ENCODE data around the gene GTPBP3. TPM values are rescaled to one million over a fixed set of nuclear protein-coding genes. Genes with fewer than 3 reads are reported as not detected.

The GTPBP3 gene
- total RNA-seq, 1 experiment from 2014 or later, result 73.0 TPM

DNA sequence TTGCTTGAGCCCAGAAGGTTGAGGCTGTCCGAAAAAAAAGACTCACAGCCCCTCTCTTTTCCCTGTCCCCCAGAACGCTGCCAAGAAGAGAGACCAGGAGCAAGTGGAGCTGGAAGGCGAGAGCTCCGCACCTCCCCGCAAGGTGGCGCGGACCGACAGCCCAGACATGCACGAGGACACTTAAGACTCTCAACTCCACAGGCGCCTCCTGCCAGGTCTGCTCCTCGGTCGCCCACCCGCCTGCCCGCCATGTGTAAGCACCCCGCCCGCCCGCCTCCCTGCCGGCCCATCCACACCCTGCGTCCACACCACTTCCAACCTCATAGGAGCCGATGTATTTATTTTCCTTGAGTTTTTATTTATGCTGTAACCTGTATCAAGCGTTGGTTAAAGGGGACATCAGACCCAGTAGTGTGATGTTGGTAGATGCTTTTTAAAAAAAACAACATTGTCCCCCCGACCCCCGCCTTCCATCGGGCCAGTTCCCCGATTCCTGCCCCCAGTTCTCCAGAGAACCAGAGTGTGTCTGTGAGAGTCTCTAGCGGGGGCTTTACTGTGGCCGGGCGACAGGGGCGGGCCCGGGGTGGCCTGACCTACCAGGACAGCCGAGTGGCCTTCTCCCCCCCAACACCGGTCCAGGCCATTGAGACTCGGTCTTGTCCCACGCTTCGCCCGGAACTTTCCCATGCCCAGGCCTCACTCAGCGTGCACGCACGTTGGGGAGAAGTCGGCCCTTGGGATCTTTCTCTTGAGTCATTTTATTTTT is 17.7 kb upstream of the GTPBP3 start (continued):
- TF ChIP-seq SRF (IDR thresholded peaks at IDR 0.05; ENCODE audit: low read depth) (no peak), ZBTB33 (IDR thresholded peaks at IDR 0.05; ENCODE audit: extremely low read depth, insufficient replicate concordance, low read length) (no peak), FOSL1 (IDR thresholded peaks at IDR 0.05; ENCODE audit: low read depth) (no peak)

DNA sequence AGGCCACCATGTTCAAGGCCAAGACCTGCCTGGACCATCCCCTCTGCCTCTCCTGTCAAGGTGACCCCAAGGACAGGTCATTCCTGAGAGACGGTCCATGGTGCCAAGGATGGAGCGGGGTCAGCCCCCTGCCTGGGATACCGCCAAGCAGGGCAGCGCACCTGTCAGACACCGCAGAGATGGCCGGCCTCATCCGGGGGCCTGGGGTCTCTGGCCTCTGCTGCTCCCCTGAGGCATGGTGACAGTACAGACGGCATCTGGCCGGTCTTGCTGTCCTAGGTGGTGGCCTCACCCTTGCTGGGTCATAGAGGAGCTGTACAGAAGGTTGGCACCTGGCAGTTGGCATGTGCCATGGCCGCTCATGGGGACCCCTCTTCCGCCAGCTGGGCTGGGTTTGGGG is 16.9 kb upstream of the GTPBP3 start:
- Histone ChIP-seq H3K27ac (ENCODE audit: low read depth, low read length) (no peak overlapping the region), H3K4me1 (ENCODE audit: control insufficient read depth in 1 of 2, insufficient read depth in 2 of 2, low read length in 2 of 2) (peaks cover 13 to 21% of the 10 kb centered on the region in 2 experiments), H2AFZ (ENCODE audit: low read depth, low read length, poor library complexity, severe bottlenecking) (no peak overlapping the region), H3K4me3 (replicated peaks in 1 of 2; ENCODE audit: low read depth in 1 of 2, low read length in 2 of 2) (no peak overlapping the region), H3K9me3 (ENCODE audit: control insufficient read depth in 1 of 2, insufficient read depth in 1 of 2, low read depth in 1 of 2, low read length in 2 of 2) (no peaks in the 10 kb centered on the region), H3K36me3 (ENCODE audit: control insufficient read depth in 1 of 2, insufficient read depth in 2 of 2, low read length in 2 of 2) (peaks cover 14 to 18% of the 10 kb centered on the region in 2 experiments; a peak in 3 of 4 replicates), H3K4me2 (ENCODE audit: low read length) (no peak overlapping the region), H3K79me2 (ENCODE audit: insufficient read depth, low read length) (no peaks in the 10 kb centered on the region; the same call in 1 of the 2 replicates), H3K9me2 (ENCODE audit: insufficient read depth) (no peaks in the 10 kb centered on the region), H3K9ac (ENCODE audit: low read length) (no peak overlapping the region), H3K27me3 (ENCODE audit: insufficient read depth, low read length) (no peaks in the 10 kb centered on the region), H4K20me1 (ENCODE audit: insufficient read depth) (no peaks in the 10 kb centered on the region)
- ChIA-PET RAD21 (ENCODE audit: low non-redundant PET in 1 of 2, low total read pairs in 2 of 2, uncharacterized antibody in 2 of 2, unreplicated experiment in 2 of 2) (no interaction called here), POLR2A (no interaction called here), CTCF (no interaction called here)
- no peak for ATAC-seq
- intact Hi-C loops (cut with micrococcal nuclease), result no loop called here
- DNase-seq (ENCODE audit: low read depth, low spot score), result no peak
- BruUV-seq (replicated peaks), result no TSS peak
- TF ChIP-seq RAD21 (IDR thresholded peaks at IDR 0.05; ENCODE audit: low read depth) (no peak), POLR2A (IDR thresholded peaks at IDR 0.05; ENCODE audit: borderline replicate concordance, extremely low read depth, insufficient read depth, insufficient read length) (no peak), CEBPB (IDR thresholded peaks at IDR 0.05; ENCODE audit: low read depth) (no peak), CBX3 (IDR thresholded peaks at IDR 0.05; ENCODE audit: low read depth) (no peak), SP1 (IDR thresholded peaks at IDR 0.05; ENCODE audit: low read depth) (no peak), ATF3 (IDR thresholded peaks at IDR 0.05) (no peak), JUND (IDR thresholded peaks at IDR 0.05) (no peak), SIN3A (IDR thresholded peaks at IDR 0.05; ENCODE audit: low read depth) (no peak), ZFX (IDR thresholded peaks at IDR 0.05) (no peak), FOSL1 (IDR thresholded peaks at IDR 0.05; ENCODE audit: low read depth) (no peak), EGR1 (IDR thresholded peaks at IDR 0.05; ENCODE audit: low read depth) (no peak), TCF7L2 (IDR thresholded peaks at IDR 0.05; ENCODE audit: borderline replicate concordance, extremely low read depth, insufficient read depth, insufficient read length) (no peak), SRF (IDR thresholded peaks at IDR 0.05; ENCODE audit: low read depth) (no peak), EZH2 (IDR thresholded peaks at IDR 0.05) (no peak), ZNF274 (IDR thresholded peaks at IDR 0.05; ENCODE audit: low read depth, low read length) (no peak), POLR2AphosphoS5 (IDR thresholded peaks at IDR 0.05; ENCODE audit: low read depth, low read length) (no peak)
- TF ChIP-seq, protein P1, sequence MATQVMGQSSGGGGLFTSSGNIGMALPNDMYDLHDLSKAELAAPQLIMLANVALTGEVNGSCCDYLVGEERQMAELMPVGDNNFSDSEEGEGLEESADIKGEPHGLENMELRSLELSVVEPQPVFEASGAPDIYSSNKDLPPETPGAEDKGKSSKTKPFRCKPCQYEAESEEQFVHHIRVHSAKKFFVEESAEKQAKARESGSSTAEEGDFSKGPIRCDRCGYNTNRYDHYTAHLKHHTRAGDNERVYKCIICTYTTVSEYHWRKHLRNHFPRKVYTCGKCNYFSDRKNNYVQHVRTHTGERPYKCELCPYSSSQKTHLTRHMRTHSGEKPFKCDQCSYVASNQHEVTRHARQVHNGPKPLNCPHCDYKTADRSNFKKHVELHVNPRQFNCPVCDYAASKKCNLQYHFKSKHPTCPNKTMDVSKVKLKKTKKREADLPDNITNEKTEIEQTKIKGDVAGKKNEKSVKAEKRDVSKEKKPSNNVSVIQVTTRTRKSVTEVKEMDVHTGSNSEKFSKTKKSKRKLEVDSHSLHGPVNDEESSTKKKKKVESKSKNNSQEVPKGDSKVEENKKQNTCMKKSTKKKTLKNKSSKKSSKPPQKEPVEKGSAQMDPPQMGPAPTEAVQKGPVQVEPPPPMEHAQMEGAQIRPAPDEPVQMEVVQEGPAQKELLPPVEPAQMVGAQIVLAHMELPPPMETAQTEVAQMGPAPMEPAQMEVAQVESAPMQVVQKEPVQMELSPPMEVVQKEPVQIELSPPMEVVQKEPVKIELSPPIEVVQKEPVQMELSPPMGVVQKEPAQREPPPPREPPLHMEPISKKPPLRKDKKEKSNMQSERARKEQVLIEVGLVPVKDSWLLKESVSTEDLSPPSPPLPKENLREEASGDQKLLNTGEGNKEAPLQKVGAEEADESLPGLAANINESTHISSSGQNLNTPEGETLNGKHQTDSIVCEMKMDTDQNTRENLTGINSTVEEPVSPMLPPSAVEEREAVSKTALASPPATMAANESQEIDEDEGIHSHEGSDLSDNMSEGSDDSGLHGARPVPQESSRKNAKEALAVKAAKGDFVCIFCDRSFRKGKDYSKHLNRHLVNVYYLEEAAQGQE (IDR thresholded peaks at IDR 0.05; ENCODE audit: low read depth), result no peak
- TF ChIP-seq, protein P2, sequence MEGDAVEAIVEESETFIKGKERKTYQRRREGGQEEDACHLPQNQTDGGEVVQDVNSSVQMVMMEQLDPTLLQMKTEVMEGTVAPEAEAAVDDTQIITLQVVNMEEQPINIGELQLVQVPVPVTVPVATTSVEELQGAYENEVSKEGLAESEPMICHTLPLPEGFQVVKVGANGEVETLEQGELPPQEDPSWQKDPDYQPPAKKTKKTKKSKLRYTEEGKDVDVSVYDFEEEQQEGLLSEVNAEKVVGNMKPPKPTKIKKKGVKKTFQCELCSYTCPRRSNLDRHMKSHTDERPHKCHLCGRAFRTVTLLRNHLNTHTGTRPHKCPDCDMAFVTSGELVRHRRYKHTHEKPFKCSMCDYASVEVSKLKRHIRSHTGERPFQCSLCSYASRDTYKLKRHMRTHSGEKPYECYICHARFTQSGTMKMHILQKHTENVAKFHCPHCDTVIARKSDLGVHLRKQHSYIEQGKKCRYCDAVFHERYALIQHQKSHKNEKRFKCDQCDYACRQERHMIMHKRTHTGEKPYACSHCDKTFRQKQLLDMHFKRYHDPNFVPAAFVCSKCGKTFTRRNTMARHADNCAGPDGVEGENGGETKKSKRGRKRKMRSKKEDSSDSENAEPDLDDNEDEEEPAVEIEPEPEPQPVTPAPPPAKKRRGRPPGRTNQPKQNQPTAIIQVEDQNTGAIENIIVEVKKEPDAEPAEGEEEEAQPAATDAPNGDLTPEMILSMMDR (IDR thresholded peaks at IDR 0.05 in 2 of 3, conservative IDR thresholded peaks at IDR 0.05 in 1 of 3; ENCODE audit: borderline replicate concordance in 1 of 3, insufficient read depth in 1 of 3, low read depth in 2 of 3, low read length in 2 of 3), result no peak
